Measurements from ENCODE around the gene THAP3.
"Not testable (repeated sequence)": the region's sequence is repeated elsewhere in the genome, so short reads cannot be mapped to it uniquely, and the experiment has no call there.

- TF ChIP-seq POLR2AphosphoS5, CTCF (IDR thresholded peaks at IDR 0.05): not testable (repeated sequence)
Observed at GRCh38 chr1:6640867-6641266, 16.2 kb downstream of the THAP3 start.

Data from esophagus muscularis mucosa (tissue), 3 donors.